Neural progenitor cell (in vitro differentiated cells): Measurements from ENCODE around the gene BBS7. TPM values are rescaled to one million over a fixed set of nuclear protein-coding genes. Genes with fewer than 3 reads are reported as not detected.

ENCODE experiments used
- DNase-seq: peaks from one replicate; pipeline ENCODE4 v3.0.0-alpha.2; 2016; ENCODE audit warnings: low spot score
- H2AFZ ChIP-seq: fragments of 200-600 bp; sonication (generic); replicated peaks from 2 replicates; pipeline ENCODE4 v1.6.1; 2016; ENCODE audit warnings: antibody characterized with exemption
- H3F3A ChIP-seq: fragments of 200-600 bp; sonication (generic); 2 replicates; pipeline ENCODE4 v1.6.1; 2016; ENCODE audit warnings: antibody characterized with exemption, low read depth
- H3K27ac ChIP-seq: fragments of 200-600 bp; sonication (generic); 2 replicates; pipeline ENCODE4 v1.5.1; 2016; ENCODE audit warnings: mild to moderate bottlenecking
- H3K27me3 ChIP-seq: fragments of 200-600 bp; sonication (generic); 2 replicates; pipeline ENCODE4 v1.6.1; 2016; ENCODE audit warnings: mild to moderate bottlenecking, moderate library complexity
- H3K36me3 ChIP-seq: fragments of 200-600 bp; sonication (generic); 2 replicates; pipeline ENCODE4 v1.5.1; 2016
- H3K4me1 ChIP-seq: fragments of 200-600 bp; sonication (generic); 2 replicates; pipeline ENCODE4 v1.6.1; 2016; ENCODE audit warnings: mixed run types
- H3K4me2 ChIP-seq: fragments of 200-600 bp; sonication (generic); 2 replicates; pipeline ENCODE4 v1.6.1; 2016
- H3K4me3 ChIP-seq: fragments of 200-600 bp; sonication (generic); 2 replicates; pipeline ENCODE4 v1.5.1; 2016
- H3K79me2 ChIP-seq: fragments of 200-600 bp; sonication (generic); 2 replicates; pipeline ENCODE4 v1.6.1; 2016; ENCODE audit warnings: low read depth
- H3K9ac ChIP-seq: fragments of 200-600 bp; sonication (generic); 2 replicates; pipeline ENCODE4 v1.6.1; 2016
- H3K9me3 ChIP-seq: fragments of 200-600 bp; sonication (generic); 2 replicates; pipeline ENCODE4 v1.5.1; 2016; ENCODE audit warnings: low read depth
- H4K20me1 ChIP-seq: fragments of 200-600 bp; sonication (generic); 2 replicates; pipeline ENCODE4 v1.6.1; 2016; ENCODE audit warnings: low read depth
- H3K27ac Mint-ChIP-seq: 3 replicates; pipeline ENCODE4 v1.8.0; 2021; ENCODE audit warnings: mixed read lengths
- H3K27me3 Mint-ChIP-seq: 2 replicates; pipeline ENCODE4 v1.8.0; 2022; ENCODE audit warnings: low read depth, mild to moderate bottlenecking, inconsistent platforms, moderate library complexity, mixed read lengths; ENCODE audit not compliant: insufficient read depth
- H3K36me3 Mint-ChIP-seq: 3 replicates; pipeline ENCODE4 v1.8.0; 2021; ENCODE audit warnings: mixed read lengths
- H3K4me1 Mint-ChIP-seq: 3 replicates; pipeline ENCODE4 v1.8.0; 2021; ENCODE audit warnings: mixed read lengths
- H3K4me3 Mint-ChIP-seq: 3 replicates; pipeline ENCODE4 v1.8.0; 2021; ENCODE audit warnings: mild to moderate bottlenecking, moderate library complexity, mixed read lengths
- H3K9me3 Mint-ChIP-seq: 3 replicates; pipeline ENCODE4 v1.8.0; 2020; ENCODE audit warnings: mixed read lengths
- EZH2 ChIP-seq: fragments of 200-600 bp; sonication (generic); IDR thresholded peaks from 2 replicates; pipeline ENCODE4 v1.6.1; 2017; ENCODE audit warnings: antibody characterized with exemption, mild to moderate bottlenecking, moderate library complexity
- EZH2phosphoT487 ChIP-seq: fragments of 200-600 bp; sonication (generic); IDR thresholded peaks from 2 replicates; pipeline ENCODE4 v1.6.1; 2017; ENCODE audit warnings: antibody characterized with exemption
- total RNA-seq: library from RNA; depleted of rRNA; stranded (reverse); fragments of >200 nt; gene quantifications from 2 replicates; pipeline ENCODE4 v1.2.3, GENCODE V29; 2015; ENCODE audit warnings: low replicate concordance
- TF ChIP-seq, protein P1 (sequence below): fragments of 200-600 bp; sonication (generic); IDR thresholded peaks from 2 replicates; pipeline ENCODE4 v1.5.1; 2017; ENCODE audit warnings: antibody characterized with exemption, mild to moderate bottlenecking

BBS7 gene
- total RNA-seq, 1 donor from 2014 or later, result 39.7 TPM

DNA sequence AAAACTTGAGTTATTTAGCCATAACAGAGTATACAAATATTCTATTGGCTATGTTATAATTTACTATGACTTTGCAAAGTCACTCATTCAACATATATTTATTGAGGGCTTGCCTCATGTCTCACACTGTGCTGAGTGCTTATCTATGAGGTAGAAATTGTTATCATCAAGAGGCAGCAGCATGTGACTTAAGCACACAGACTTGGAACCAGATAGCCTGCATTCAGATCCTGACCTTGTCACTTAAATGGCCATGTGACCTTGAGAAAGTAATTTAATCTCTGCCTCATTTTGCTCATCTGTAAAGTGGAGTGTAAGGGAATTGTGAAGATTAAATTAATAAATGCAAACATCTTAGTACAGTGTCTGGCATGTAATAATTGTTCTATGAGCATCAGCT, 79.3 kb downstream of the BBS7 start:
- H4K20me1 ChIP-seq, result no peaks in the 10 kb centered on the region
- no peak overlapping the region for H3K27ac Mint-ChIP-seq
- DNase-seq, result no peak
- no peaks in the 10 kb centered on the region for H3K4me1 ChIP-seq
- H3F3A ChIP-seq, result no peaks in the 10 kb centered on the region
- H3K4me3 Mint-ChIP-seq, result no peak overlapping the region
- no peak overlapping the region for H3K4me3 ChIP-seq
- no peaks in the 10 kb centered on the region for H3K36me3 Mint-ChIP-seq
- no peaks in the 10 kb centered on the region for H3K9me3 Mint-ChIP-seq
- TF ChIP-seq, protein P1, sequence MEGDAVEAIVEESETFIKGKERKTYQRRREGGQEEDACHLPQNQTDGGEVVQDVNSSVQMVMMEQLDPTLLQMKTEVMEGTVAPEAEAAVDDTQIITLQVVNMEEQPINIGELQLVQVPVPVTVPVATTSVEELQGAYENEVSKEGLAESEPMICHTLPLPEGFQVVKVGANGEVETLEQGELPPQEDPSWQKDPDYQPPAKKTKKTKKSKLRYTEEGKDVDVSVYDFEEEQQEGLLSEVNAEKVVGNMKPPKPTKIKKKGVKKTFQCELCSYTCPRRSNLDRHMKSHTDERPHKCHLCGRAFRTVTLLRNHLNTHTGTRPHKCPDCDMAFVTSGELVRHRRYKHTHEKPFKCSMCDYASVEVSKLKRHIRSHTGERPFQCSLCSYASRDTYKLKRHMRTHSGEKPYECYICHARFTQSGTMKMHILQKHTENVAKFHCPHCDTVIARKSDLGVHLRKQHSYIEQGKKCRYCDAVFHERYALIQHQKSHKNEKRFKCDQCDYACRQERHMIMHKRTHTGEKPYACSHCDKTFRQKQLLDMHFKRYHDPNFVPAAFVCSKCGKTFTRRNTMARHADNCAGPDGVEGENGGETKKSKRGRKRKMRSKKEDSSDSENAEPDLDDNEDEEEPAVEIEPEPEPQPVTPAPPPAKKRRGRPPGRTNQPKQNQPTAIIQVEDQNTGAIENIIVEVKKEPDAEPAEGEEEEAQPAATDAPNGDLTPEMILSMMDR, result no peak
- TF ChIP-seq EZH2, result no peak
- TF ChIP-seq EZH2phosphoT487, result no peak
- H3K9me3 ChIP-seq, result no peaks in the 10 kb centered on the region
- peaks cover 1% of the 10 kb centered on the region for H3K4me1 Mint-ChIP-seq
- H3K27me3 Mint-ChIP-seq, result peaks cover 2% of the 10 kb centered on the region
- no peaks in the 10 kb centered on the region for H3K27me3 ChIP-seq
- H3K4me2 ChIP-seq, result no peak overlapping the region
- no peak overlapping the region for H2AFZ ChIP-seq
- H3K9ac ChIP-seq, result no peak overlapping the region
- no peaks in the 10 kb centered on the region for H3K79me2 ChIP-seq
- no peak overlapping the region for H3K27ac ChIP-seq
- no peaks in the 10 kb centered on the region for H3K36me3 ChIP-seq

DNA sequence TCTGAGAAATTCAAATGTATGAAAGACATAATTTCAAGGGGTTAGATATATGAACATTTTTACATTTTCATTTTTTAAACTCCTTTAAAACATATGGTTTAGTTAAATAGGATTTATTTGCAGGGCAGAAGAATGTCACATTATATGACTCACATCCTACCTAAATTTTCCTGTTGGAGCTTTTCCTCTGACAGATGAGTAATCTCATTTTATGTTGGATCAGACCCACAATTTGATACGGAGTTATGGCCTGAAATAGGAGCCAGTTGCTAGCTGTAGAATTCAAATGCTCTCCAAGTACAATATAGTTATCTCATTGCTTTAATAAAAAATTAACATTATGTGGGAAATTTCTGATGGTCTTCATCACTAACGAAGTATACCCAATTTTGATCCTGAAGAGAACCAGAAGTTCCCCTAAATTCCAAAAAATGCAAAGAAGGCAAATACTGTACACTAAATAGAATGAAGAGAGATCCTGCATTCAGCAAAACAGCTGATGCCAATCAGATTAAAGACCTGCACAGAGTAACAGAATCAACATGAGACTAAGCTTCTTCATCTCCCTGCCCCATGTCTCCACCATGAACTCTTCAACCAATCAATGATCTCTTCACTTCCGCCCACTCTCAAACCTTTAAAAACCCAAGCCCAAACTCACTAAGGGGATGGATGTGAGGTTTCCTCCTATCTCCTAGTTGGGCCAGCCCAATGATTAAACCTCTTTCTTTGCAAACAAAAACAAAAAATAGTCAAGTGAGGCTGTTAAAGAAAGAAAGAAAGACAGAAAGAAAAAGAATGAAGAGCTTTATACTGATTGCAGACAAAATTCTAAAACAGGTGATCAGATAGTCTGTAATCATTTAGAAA, 80.1 kb downstream of the BBS7 start:
- H3K79me2 ChIP-seq, result no peaks in the 10 kb centered on the region
- H3K9me3 ChIP-seq, result no peaks in the 10 kb centered on the region
- H3K4me1 ChIP-seq, result no peaks in the 10 kb centered on the region
- H3K36me3 Mint-ChIP-seq, result no peaks in the 10 kb centered on the region
- no peak overlapping the region for H3K27ac ChIP-seq
- no peaks in the 10 kb centered on the region for H4K20me1 ChIP-seq
- H3K4me3 Mint-ChIP-seq, result no peak overlapping the region
- H2AFZ ChIP-seq, result no peak overlapping the region
- no peak overlapping the region for H3K27ac Mint-ChIP-seq
- DNase-seq, result no peak
- H3K9ac ChIP-seq, result no peak overlapping the region
- H3K27me3 Mint-ChIP-seq, result peaks cover 2% of the 10 kb centered on the region
- TF ChIP-seq, protein P1, result no peak
- TF ChIP-seq EZH2phosphoT487, result no peak
- no peak for TF ChIP-seq EZH2
- no peaks in the 10 kb centered on the region for H3K36me3 ChIP-seq
- no peak overlapping the region for H3K4me3 ChIP-seq
- no peaks in the 10 kb centered on the region for H3K27me3 ChIP-seq
- H3K9me3 Mint-ChIP-seq, result no peaks in the 10 kb centered on the region
- no peak overlapping the region for H3K4me2 ChIP-seq
- H3K4me1 Mint-ChIP-seq, result no peaks in the 10 kb centered on the region
- no peaks in the 10 kb centered on the region for H3F3A ChIP-seq

DNA sequence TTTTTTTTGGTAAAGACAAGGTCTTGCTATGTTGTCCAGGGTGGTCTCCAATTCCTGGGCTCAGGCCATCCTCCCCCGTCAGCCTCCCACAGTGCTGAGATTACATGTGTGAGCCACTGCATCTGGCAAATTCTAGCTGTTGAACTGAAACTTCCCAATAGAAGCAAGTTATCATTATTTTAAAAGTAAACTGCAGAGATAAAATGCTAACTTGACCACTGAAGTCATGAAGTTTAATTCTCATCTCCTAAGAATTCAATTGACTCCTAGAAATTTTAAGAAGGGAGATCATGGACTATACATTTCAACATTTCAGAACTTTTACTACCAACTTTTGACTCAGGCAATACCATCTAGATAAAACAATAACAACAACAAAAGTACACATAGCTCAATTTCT, 80.8 kb downstream of the BBS7 start:
- no peaks in the 10 kb centered on the region for H3K36me3 ChIP-seq
- Mint-ChIP-seq H3K4me3 (no peak overlapping the region), H3K36me3 (no peaks in the 10 kb centered on the region), H3K27ac (no peak overlapping the region), H3K4me1 (no peaks in the 10 kb centered on the region), H3K9me3 (no peaks in the 10 kb centered on the region), H3K27me3 (peaks cover 2% of the 10 kb centered on the region)
- H3K79me2 ChIP-seq, result no peaks in the 10 kb centered on the region
- no peak overlapping the region for H3K4me2 ChIP-seq
- no peaks in the 10 kb centered on the region for H3K27me3 ChIP-seq
- H3K27ac ChIP-seq, result no peak overlapping the region
- H4K20me1 ChIP-seq, result no peaks in the 10 kb centered on the region
- no peak overlapping the region for H3K9ac ChIP-seq
- no peaks in the 10 kb centered on the region for H3F3A ChIP-seq
- H3K4me1 ChIP-seq, result no peaks in the 10 kb centered on the region
- no peak overlapping the region for H2AFZ ChIP-seq
- no peak overlapping the region for H3K4me3 ChIP-seq
- TF ChIP-seq EZH2 (no peak), EZH2phosphoT487 (no peak)
- TF ChIP-seq, protein P1, result no peak
- DNase-seq, result no peak
- no peaks in the 10 kb centered on the region for H3K9me3 ChIP-seq
